GM23338 (cell line): ENCODE data around the gene KRTAP5-4.

Source experiments
- POLR2AphosphoS5 ChIP-seq: IDR thresholded peaks from 2 replicates; pipeline ENCODE4 v1.6.1; 2016; ENCODE audit warnings: antibody characterized with exemption, low read depth
- TF ChIP-seq, protein P1 (sequence below), 2 experiments: fragments of 200-600 bp in 1 of 2; sonication (generic) in 1 of 2; conservative IDR thresholded peaks; 2 replicates each; pipeline versions ENCODE4 v1.5.1 to v1.6.1; 2016 to 2017; ENCODE audit warnings: antibody characterized with exemption in 2 of 2, low read depth in 2 of 2, mild to moderate bottlenecking in 2 of 2, moderate library complexity in 1 of 2

DNA sequence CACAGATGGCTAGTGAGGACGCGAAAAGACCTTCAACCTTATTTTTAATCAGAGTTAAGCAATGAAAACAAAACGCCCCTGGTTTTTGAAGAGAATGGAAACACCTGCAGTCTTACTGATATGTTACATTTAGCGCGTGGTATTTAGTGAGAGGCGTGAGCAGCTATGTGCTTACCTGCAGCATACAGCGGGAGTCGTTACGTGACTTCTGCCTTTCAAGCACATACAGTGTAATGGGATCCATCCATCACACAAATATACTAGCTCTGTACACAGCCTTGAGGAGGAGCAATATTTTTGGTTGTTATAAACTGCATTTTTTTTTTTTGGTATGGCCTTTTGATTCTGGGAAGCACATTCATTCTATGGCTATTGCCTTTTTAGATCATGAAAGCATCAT is 29.3 kb downstream of the KRTAP5-4 start:
- TF ChIP-seq, protein P1, sequence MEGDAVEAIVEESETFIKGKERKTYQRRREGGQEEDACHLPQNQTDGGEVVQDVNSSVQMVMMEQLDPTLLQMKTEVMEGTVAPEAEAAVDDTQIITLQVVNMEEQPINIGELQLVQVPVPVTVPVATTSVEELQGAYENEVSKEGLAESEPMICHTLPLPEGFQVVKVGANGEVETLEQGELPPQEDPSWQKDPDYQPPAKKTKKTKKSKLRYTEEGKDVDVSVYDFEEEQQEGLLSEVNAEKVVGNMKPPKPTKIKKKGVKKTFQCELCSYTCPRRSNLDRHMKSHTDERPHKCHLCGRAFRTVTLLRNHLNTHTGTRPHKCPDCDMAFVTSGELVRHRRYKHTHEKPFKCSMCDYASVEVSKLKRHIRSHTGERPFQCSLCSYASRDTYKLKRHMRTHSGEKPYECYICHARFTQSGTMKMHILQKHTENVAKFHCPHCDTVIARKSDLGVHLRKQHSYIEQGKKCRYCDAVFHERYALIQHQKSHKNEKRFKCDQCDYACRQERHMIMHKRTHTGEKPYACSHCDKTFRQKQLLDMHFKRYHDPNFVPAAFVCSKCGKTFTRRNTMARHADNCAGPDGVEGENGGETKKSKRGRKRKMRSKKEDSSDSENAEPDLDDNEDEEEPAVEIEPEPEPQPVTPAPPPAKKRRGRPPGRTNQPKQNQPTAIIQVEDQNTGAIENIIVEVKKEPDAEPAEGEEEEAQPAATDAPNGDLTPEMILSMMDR (conservative IDR thresholded peaks at IDR 0.05; ENCODE audit: low read depth in 2 of 2), result no peak
- no peak for TF ChIP-seq POLR2AphosphoS5
